Stimulated activated CD8-positive, alpha-beta memory T cell treated with anti-CD3 and anti-CD28 coated beads, Interleukin-2, amount 100 ng/mL, for 1 hour (primary cell): ENCODE measurements around the gene UBE2V1.
"Not testable (repeated sequence)": the region's sequence is repeated elsewhere in the genome, so short reads cannot be mapped to it uniquely, and the experiment has no call there.

ENCODE experiments used
- DNase-seq, 2 donors: peaks; one replicate each; pipeline ENCODE4 v3.0.0-alpha.2; 2020; ENCODE audit warnings: low read depth in 2 of 2

The UBE2V1 gene

GRCh38 chr20:50095476-50096078, 17.4 kb downstream of the UBE2V1 start:
- no peak for DNase-seq

GRCh38 chr20:50094522-50094921, 18.4 kb downstream of the UBE2V1 start:
- no peak for DNase-seq

GRCh38 chr20:50093240-50093639, 19.7 kb downstream of the UBE2V1 start:
- DNase-seq = no peak

- no peak for DNase-seq
Observed at GRCh38 chr20:50092436-50092835, 20.5 kb downstream of the UBE2V1 start.

GRCh38 chr20:50089787-50090177, 23.2 kb downstream of the UBE2V1 start:
- no peak for DNase-seq

- no peak for DNase-seq
Observed at GRCh38 chr20:50089140-50089786, 23.7 kb downstream of the UBE2V1 start.

GRCh38 chr20:50088022-50088421, 24.9 kb downstream of the UBE2V1 start:
- no peak for DNase-seq

GRCh38 chr20:50085481-50086365, 27.2 kb downstream of the UBE2V1 start:
- DNase-seq = peak in 1 of 2 donors; percentile 14

- no peak for DNase-seq
Observed at GRCh38 chr20:50085146-50085480, 27.8 kb downstream of the UBE2V1 start.

- no peak for DNase-seq
Observed at GRCh38 chr20:50083034-50083433, 29.9 kb downstream of the UBE2V1 start.

GRCh38 chr20:50082056-50082455, 30.9 kb downstream of the UBE2V1 start:
- DNase-seq = not testable (repeated sequence)

- DNase-seq = no peak
Observed at GRCh38 chr20:50077818-50078601, 34.9 kb downstream of the UBE2V1 start.

GRCh38 chr20:50073500-50073899, 39.5 kb downstream of the UBE2V1 start:
- no peak for DNase-seq

GRCh38 chr20:50071039-50071888, 41.7 kb downstream of the UBE2V1 start:
- peak; percentile 87 to 88 for DNase-seq

GRCh38 chr20:50070361-50070760, 42.6 kb downstream of the UBE2V1 start:
- DNase-seq = no peak

- no peak for DNase-seq
Observed at GRCh38 chr20:50068041-50068651, 44.8 kb downstream of the UBE2V1 start.

- no peak for DNase-seq
Observed at GRCh38 chr20:50067461-50067860, 45.5 kb downstream of the UBE2V1 start.

- DNase-seq = no peak
Observed at GRCh38 chr20:50067018-50067417, 45.9 kb downstream of the UBE2V1 start.

GRCh38 chr20:50066161-50066834, 46.7 kb downstream of the UBE2V1 start:
- no peak for DNase-seq

GRCh38 chr20:50065325-50065615, 47.7 kb downstream of the UBE2V1 start:
- no peak for DNase-seq
